Liver (tissue), 9 donors: ENCODE measurements around the gene MTPN. TPM values are rescaled to one million over a fixed set of nuclear protein-coding genes. Genes with fewer than 3 reads are reported as not detected.

Source experiments
- DNase-seq: peaks from one replicate; pipeline ENCODE4 v3.0.0-alpha.2; 2017; ENCODE audit warnings: low spot score
- H3K27ac ChIP-seq, 2 donors: one replicate each; pipeline ENCODE4 v1.7.0; 2013; ENCODE audit warnings: inconsistent platforms in 2 of 2, low read length in 2 of 2, control low read depth in 1 of 2, low read depth in 1 of 2, mild to moderate bottlenecking in 1 of 2
- H3K27me3 ChIP-seq, 4 donors: one replicate each; pipeline versions ENCODE4 v1.6.1 to v1.7.0; 2013; ENCODE audit warnings: low read length in 3 of 4, inconsistent platforms in 1 of 4, mild to moderate bottlenecking in 1 of 4, moderate library complexity in 1 of 4; ENCODE audit not compliant: control insufficient read depth in 4 of 4, insufficient read depth in 4 of 4
- H3K36me3 ChIP-seq, 4 donors: one replicate each; pipeline versions ENCODE4 v1.6.1 to v1.7.0; 2013; ENCODE audit warnings: low read length in 3 of 4, mild to moderate bottlenecking in 3 of 4, low read depth in 1 of 4, moderate library complexity in 1 of 4; ENCODE audit not compliant: control insufficient read depth in 4 of 4, insufficient read depth in 3 of 4
- H3K4me1 ChIP-seq, 4 donors: one replicate each; pipeline versions ENCODE4 v1.6.1 to v1.7.0; 2013; ENCODE audit warnings: low read length in 3 of 4, mild to moderate bottlenecking in 3 of 4, moderate library complexity in 1 of 4; ENCODE audit not compliant: control insufficient read depth in 4 of 4, insufficient read depth in 4 of 4
- H3K4me3 ChIP-seq, 3 donors: one replicate each; pipeline versions ENCODE4 v1.6.1 to v1.7.0; 2013; ENCODE audit warnings: low read length in 3 of 3, control low read depth in 1 of 3, low read depth in 1 of 3, mild to moderate bottlenecking in 1 of 3
- H3K9ac ChIP-seq, 2 donors: one replicate each; pipeline ENCODE4 v1.7.0; 2013; ENCODE audit warnings: low read length in 2 of 2, mild to moderate bottlenecking in 2 of 2, moderate library complexity in 2 of 2, control low read depth in 1 of 2, low read depth in 1 of 2
- H3K9me3 ChIP-seq, 4 donors: one replicate each; pipeline versions ENCODE4 v1.6.1 to v1.7.0; 2013; ENCODE audit warnings: low read length in 3 of 4; ENCODE audit not compliant: control insufficient read depth in 4 of 4
- ATF3 ChIP-seq: IDR thresholded peaks from 2 replicates; pipeline ENCODE4 v1.6.1; 2016; ENCODE audit warnings: antibody characterized with exemption
- CTCF ChIP-seq: fragments of 150-350 bp; IDR thresholded peaks from 2 replicates; pipeline ENCODE4 v1.5.1; 2017; ENCODE audit warnings: improper control_type of control experiment, low read depth, low read length; ENCODE audit not compliant: missing input control
- EGR1 ChIP-seq, 2 donors: IDR thresholded peaks; 2 replicates each; pipeline ENCODE4 v1.6.1; 2016 to 2018; ENCODE audit warnings: antibody characterized with exemption in 2 of 2, low read depth in 2 of 2
- FOXA1 ChIP-seq: IDR thresholded peaks from 2 replicates; pipeline ENCODE4 v1.6.1; 2016; ENCODE audit warnings: antibody characterized with exemption
- HNF4A ChIP-seq, 2 donors: conservative IDR thresholded peaks; 2 replicates each; pipeline ENCODE4 v1.6.1; 2016; ENCODE audit warnings: antibody characterized with exemption in 2 of 2, mild to moderate bottlenecking in 2 of 2
- HNF4G ChIP-seq: IDR thresholded peaks from 2 replicates; pipeline ENCODE4 v1.6.1; 2016; ENCODE audit warnings: antibody characterized with exemption
- JUND ChIP-seq, 2 donors: IDR thresholded peaks; 2 replicates each; pipeline ENCODE4 v1.6.1; 2016; ENCODE audit warnings: antibody characterized with exemption in 2 of 2
- NR2F2 ChIP-seq: IDR thresholded peaks from 2 replicates; pipeline ENCODE4 v1.6.1; 2016; ENCODE audit warnings: antibody characterized with exemption
- RAD21 ChIP-seq, 2 donors: IDR thresholded peaks; 2 replicates each; pipeline ENCODE4 v1.6.1; 2016; ENCODE audit warnings: antibody characterized with exemption in 2 of 2, mild to moderate bottlenecking in 2 of 2
- REST ChIP-seq: IDR thresholded peaks from 2 replicates; pipeline ENCODE4 v1.6.1; 2016; ENCODE audit warnings: antibody characterized with exemption, mild to moderate bottlenecking
- TAF1 ChIP-seq: conservative IDR thresholded peaks from 2 replicates; pipeline ENCODE4 v1.6.1; 2016; ENCODE audit warnings: antibody characterized with exemption, mild to moderate bottlenecking
- YY1 ChIP-seq: IDR thresholded peaks from 2 replicates; pipeline ENCODE4 v1.6.1; 2016; ENCODE audit warnings: antibody characterized with exemption, mild to moderate bottlenecking
- ZBTB33 ChIP-seq: IDR thresholded peaks from 2 replicates; pipeline ENCODE4 v1.6.1; 2016; ENCODE audit warnings: antibody characterized with exemption
- WGBS: extraction: QIAGEN DNeasy Blood & Tissue Kit; methylation state at CpG from one replicate; pipeline ENCODE4 v1.1.7; 2013; 5-methylcytosine and 5-hydroxymethylcytosine counted together
- polyA plus RNA-seq, 2 donors: library from polyadenylated mRNA; stranded (reverse) in 1 of 2; unstranded in 1 of 2; fragments of 200-250 nt in 1 of 2; fragments of >200 nt in 1 of 2; fragmentation: Nextera tagmentation in 1 of 2; extraction: Ambion mirVana in 1 of 2; gene quantifications; one replicate each; pipeline versions ENCODE4 v1.2.1 to v1.2.3, GENCODE V29; 2013 to 2015
- total RNA-seq, 2 donors: library from RNA; depleted of rRNA; stranded (reverse); fragments of >200 nt; gene quantifications; one replicate each; pipeline ENCODE4 v1.2.3, GENCODE V29; 2014
- donor health status: healthy.
- donor health status: healthy.
- donor health status: healthy.
- donor health status: healthy.
- donor health status: healthy.

The MTPN gene
- total and polyA plus RNA-seq, 4 donors: 24.8 to 88.3 (median 32.8) TPM

- WGBS: 77% methylated on average over 2 of the region's 2 CpGs
- Histone ChIP-seq H3K4me3 (no peak overlapping the region), H3K9ac (no peak overlapping the region), H3K27me3 (no peaks in the 10 kb centered on the region), H3K36me3 (no peaks in the 10 kb centered on the region), H3K27ac (no peak overlapping the region), H3K4me1 (peaks cover 7 to 18% (median 13%) of the 10 kb centered on the region in 4 donors), H3K9me3 (no peaks in the 10 kb centered on the region)
- TF ChIP-seq NR2F2: no peak
- TF ChIP-seq RAD21 (IDR thresholded peaks at IDR 0.05): no peak
- TF ChIP-seq YY1: no peak
- no peak for DNase-seq
Measured at GRCh38 chr7:135975166-135975565, 2.0 kb downstream of the MTPN start.

- no peak overlapping the region for H3K9ac ChIP-seq
- H3K36me3 ChIP-seq: no peaks in the 10 kb centered on the region
- TF ChIP-seq JUND (IDR thresholded peaks at IDR 0.05) (no peak), REST (no peak), FOXA1 (no peak), TAF1 (no peak), HNF4G (no peak), HNF4A (conservative IDR thresholded peaks at IDR 0.05) (no peak)
- peaks cover 7 to 18% (median 13%) of the 10 kb centered on the region in 4 donors for H3K4me1 ChIP-seq
- H3K27me3 ChIP-seq: no peaks in the 10 kb centered on the region
- DNase-seq: no peak
- no peak overlapping the region for H3K27ac ChIP-seq
- H3K9me3 ChIP-seq: no peaks in the 10 kb centered on the region
- no peak overlapping the region for H3K4me3 ChIP-seq
- 74% methylated on average over 1 of the region's 1 CpG for WGBS
Measured at GRCh38 chr7:135974667-135975066, 2.5 kb downstream of the MTPN start.

GRCh38 chr7:135971366-135971725 is 5.8 kb downstream of the MTPN start:
- no peak overlapping the region for H3K9ac ChIP-seq
- peaks cover 9 to 15% (median 12%) of the 10 kb centered on the region in 4 donors for H3K4me1 ChIP-seq
- no peak overlapping the region for H3K4me3 ChIP-seq
- TF ChIP-seq ATF3 (no peak), ZBTB33 (no peak), RAD21 (IDR thresholded peaks at IDR 0.05) (no peak), YY1 (no peak), FOXA1 (no peak), CTCF (no peak), JUND (IDR thresholded peaks at IDR 0.05) (no peak), HNF4A (conservative IDR thresholded peaks at IDR 0.05) (no peak), EGR1 (IDR thresholded peaks at IDR 0.05; ENCODE audit: low read depth in 2 of 2) (no peak)
- H3K36me3 ChIP-seq: no peaks in the 10 kb centered on the region
- no peak for DNase-seq
- H3K27ac ChIP-seq: peak overlapping the region in 1 of 2 donors; percentile 19
- no peaks in the 10 kb centered on the region for H3K27me3 ChIP-seq
- no peaks in the 10 kb centered on the region for H3K9me3 ChIP-seq
